A204.1 (cell line): ENCODE data around the gene TBC1D14.

Experiments
- FAIRE-seq: peaks from 2 replicates; lab custom pipeline; 2012; peaks lifted over from hg19 to GRCh38; lab: Jason Lieb, UNC

The TBC1D14 gene

GRCh38 chr4:6955261-6955911 lies 45.8 kb downstream of the TBC1D14 start:
- no peak for FAIRE-seq

- FAIRE-seq: no peak
Observed at GRCh38 chr4:6956087-6956433, 46.4 kb downstream of the TBC1D14 start.

GRCh38 chr4:6956434-6957147 lies 47.0 kb downstream of the TBC1D14 start:
- FAIRE-seq: no peak

- FAIRE-seq: no peak
Observed at GRCh38 chr4:6957148-6957520, 47.5 kb downstream of the TBC1D14 start.

GRCh38 chr4:6957994-6958393 lies 48.4 kb downstream of the TBC1D14 start:
- FAIRE-seq: no peak

GRCh38 chr4:6959261-6959660 lies 49.6 kb downstream of the TBC1D14 start:
- FAIRE-seq: no peak

- no peak for FAIRE-seq
Observed at GRCh38 chr4:6960154-6960553, 50.5 kb downstream of the TBC1D14 start.

- no peak for FAIRE-seq
Observed at GRCh38 chr4:6960628-6961412, 51.2 kb downstream of the TBC1D14 start.

GRCh38 chr4:6961496-6962210 lies 52.0 kb downstream of the TBC1D14 start:
- no peak for FAIRE-seq

- no peak for FAIRE-seq
Observed at GRCh38 chr4:6962211-6963041, 52.8 kb downstream of the TBC1D14 start.

GRCh38 chr4:6963139-6963611 lies 53.5 kb downstream of the TBC1D14 start:
- FAIRE-seq: no peak

GRCh38 chr4:6964858-6965257 lies 55.2 kb downstream of the TBC1D14 start:
- no peak for FAIRE-seq

GRCh38 chr4:6965329-6965728 lies 55.7 kb downstream of the TBC1D14 start:
- no peak for FAIRE-seq

- FAIRE-seq: no peak
Observed at GRCh38 chr4:6967846-6968340, 58.3 kb downstream of the TBC1D14 start.

- no peak for FAIRE-seq
Observed at GRCh38 chr4:6968496-6968895, 58.9 kb downstream of the TBC1D14 start.

- no peak for FAIRE-seq
Observed at GRCh38 chr4:6969826-6970800, 60.5 kb downstream of the TBC1D14 start.

- FAIRE-seq: no peak
Observed at GRCh38 chr4:6971536-6972374, 62.1 kb downstream of the TBC1D14 start.

- no peak for FAIRE-seq
Observed at GRCh38 chr4:6972375-6972650, 62.7 kb downstream of the TBC1D14 start.

- no peak for FAIRE-seq
Observed at GRCh38 chr4:6972911-6973310, 63.3 kb downstream of the TBC1D14 start.
